ENCODE results near the gene CRYGN.

DNA sequence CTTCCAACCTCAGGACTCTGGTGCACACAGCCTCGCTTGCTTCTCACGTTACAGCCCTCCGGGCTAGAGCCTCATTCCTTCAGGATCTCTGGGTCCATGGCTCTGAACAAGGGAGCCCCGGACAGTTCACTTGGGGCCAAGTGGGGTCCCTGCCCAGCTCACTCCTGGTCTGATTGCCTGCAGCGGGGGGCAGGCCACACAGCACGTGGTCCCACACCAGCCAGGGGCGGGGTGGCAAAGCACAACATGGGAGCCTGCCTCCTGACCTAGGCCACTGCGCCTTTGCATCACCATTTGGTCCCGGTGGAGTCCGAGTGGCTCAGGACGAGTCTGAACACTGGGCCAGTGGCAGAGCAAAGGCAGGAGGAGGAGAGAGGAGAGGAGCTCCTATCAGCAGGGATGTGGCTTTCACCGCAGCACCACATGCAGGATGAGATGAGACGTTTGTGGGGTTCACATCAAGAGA is 13.4 kb upstream of the CRYGN start:
- no peak for TF ChIP-seq FIP1L1 (IDR thresholded peaks at IDR 0.05; ENCODE audit: borderline replicate concordance, insufficient read depth, low read depth, low read length)
- no peak for TF ChIP-seq ZNF20 (CRISPR knock-in tag; IDR thresholded peaks at IDR 0.05)
- TF ChIP-seq, protein P1, sequence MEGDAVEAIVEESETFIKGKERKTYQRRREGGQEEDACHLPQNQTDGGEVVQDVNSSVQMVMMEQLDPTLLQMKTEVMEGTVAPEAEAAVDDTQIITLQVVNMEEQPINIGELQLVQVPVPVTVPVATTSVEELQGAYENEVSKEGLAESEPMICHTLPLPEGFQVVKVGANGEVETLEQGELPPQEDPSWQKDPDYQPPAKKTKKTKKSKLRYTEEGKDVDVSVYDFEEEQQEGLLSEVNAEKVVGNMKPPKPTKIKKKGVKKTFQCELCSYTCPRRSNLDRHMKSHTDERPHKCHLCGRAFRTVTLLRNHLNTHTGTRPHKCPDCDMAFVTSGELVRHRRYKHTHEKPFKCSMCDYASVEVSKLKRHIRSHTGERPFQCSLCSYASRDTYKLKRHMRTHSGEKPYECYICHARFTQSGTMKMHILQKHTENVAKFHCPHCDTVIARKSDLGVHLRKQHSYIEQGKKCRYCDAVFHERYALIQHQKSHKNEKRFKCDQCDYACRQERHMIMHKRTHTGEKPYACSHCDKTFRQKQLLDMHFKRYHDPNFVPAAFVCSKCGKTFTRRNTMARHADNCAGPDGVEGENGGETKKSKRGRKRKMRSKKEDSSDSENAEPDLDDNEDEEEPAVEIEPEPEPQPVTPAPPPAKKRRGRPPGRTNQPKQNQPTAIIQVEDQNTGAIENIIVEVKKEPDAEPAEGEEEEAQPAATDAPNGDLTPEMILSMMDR (CRISPR knock-in tag; IDR thresholded peaks at IDR 0.05) = no peak
- TF ChIP-seq CREB3 (CRISPR knock-in tag; IDR thresholded peaks at IDR 0.05) = no peak
- no peak for TF ChIP-seq RNF2 (conservative IDR thresholded peaks at IDR 0.05; ENCODE audit: low read depth)
- TF ChIP-seq, protein P2, sequence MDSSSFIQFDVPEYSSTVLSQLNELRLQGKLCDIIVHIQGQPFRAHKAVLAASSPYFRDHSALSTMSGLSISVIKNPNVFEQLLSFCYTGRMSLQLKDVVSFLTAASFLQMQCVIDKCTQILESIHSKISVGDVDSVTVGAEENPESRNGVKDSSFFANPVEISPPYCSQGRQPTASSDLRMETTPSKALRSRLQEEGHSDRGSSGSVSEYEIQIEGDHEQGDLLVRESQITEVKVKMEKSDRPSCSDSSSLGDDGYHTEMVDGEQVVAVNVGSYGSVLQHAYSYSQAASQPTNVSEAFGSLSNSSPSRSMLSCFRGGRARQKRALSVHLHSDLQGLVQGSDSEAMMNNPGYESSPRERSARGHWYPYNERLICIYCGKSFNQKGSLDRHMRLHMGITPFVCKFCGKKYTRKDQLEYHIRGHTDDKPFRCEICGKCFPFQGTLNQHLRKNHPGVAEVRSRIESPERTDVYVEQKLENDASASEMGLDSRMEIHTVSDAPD (CRISPR knock-in tag; IDR thresholded peaks at IDR 0.05) = no peak
